HG03354 (cell line): ENCODE measurements around the gene TUT4.

ENCODE experiments used
- ATAC-seq: cut with Tn5 transposase; IDR thresholded peaks from one replicate; pipeline ENCODE4 v1.9.1; 2021; ENCODE audit warnings: mild to moderate bottlenecking; ENCODE audit not compliant: unreplicated experiment, poor library complexity, severe bottlenecking

Gene TUT4

GRCh38 chr1:52487632-52488031 lies 65.3 kb downstream of the TUT4 start:
- no peak for ATAC-seq

- no peak for ATAC-seq
Observed at GRCh38 chr1:52482326-52483004, 70.4 kb downstream of the TUT4 start.

- ATAC-seq: no peak
Observed at GRCh38 chr1:52479076-52479475, 73.8 kb downstream of the TUT4 start.

GRCh38 chr1:52477876-52478275 lies 75.0 kb downstream of the TUT4 start:
- no peak for ATAC-seq

GRCh38 chr1:52476943-52477342 lies 75.9 kb downstream of the TUT4 start:
- ATAC-seq: no peak

GRCh38 chr1:52474807-52475206 lies 78.1 kb downstream of the TUT4 start:
- no peak for ATAC-seq

- no peak for ATAC-seq
Observed at GRCh38 chr1:52473039-52473438, 79.9 kb downstream of the TUT4 start.

- ATAC-seq: no peak
Observed at GRCh38 chr1:52472384-52472783, 80.5 kb downstream of the TUT4 start.

- ATAC-seq: no peak
Observed at GRCh38 chr1:52469108-52469507, 83.8 kb downstream of the TUT4 start.

- no peak for ATAC-seq
Observed at GRCh38 chr1:52463891-52464290, 89.0 kb downstream of the TUT4 start.

- ATAC-seq: no peak
Observed at GRCh38 chr1:52461821-52462220, 91.1 kb downstream of the TUT4 start.

GRCh38 chr1:52460694-52461093 lies 92.2 kb downstream of the TUT4 start:
- ATAC-seq: no peak

GRCh38 chr1:52455686-52456085 lies 97.2 kb downstream of the TUT4 start:
- no peak for ATAC-seq

GRCh38 chr1:52454779-52455178 lies 98.1 kb downstream of the TUT4 start:
- no peak for ATAC-seq

GRCh38 chr1:52454127-52454526 lies 98.8 kb downstream of the TUT4 start:
- no peak for ATAC-seq

- no peak for ATAC-seq
Observed at GRCh38 chr1:52444463-52444862, 108.4 kb downstream of the TUT4 start.

- ATAC-seq: no peak
Observed at GRCh38 chr1:52439976-52440375, 112.9 kb downstream of the TUT4 start.

GRCh38 chr1:52436817-52437216 lies 116.1 kb downstream of the TUT4 start:
- ATAC-seq: no peak

- no peak for ATAC-seq
Observed at GRCh38 chr1:52435650-52436049, 117.2 kb downstream of the TUT4 start.

GRCh38 chr1:52435211-52435610 lies 117.7 kb downstream of the TUT4 start:
- no peak for ATAC-seq

GRCh38 chr1:52432807-52433206 lies 120.1 kb downstream of the TUT4 start:
- no peak for ATAC-seq

- ATAC-seq: no peak
Observed at GRCh38 chr1:52427152-52427551, 125.7 kb downstream of the TUT4 start.
